ENCODE data around the gene STAC3. TPM values are rescaled to one million over a fixed set of nuclear protein-coding genes. Genes with fewer than 3 reads are reported as not detected.

The STAC3 gene
- total RNA-seq, 1 experiment from 2014 or later = 3.3 TPM

DNA sequence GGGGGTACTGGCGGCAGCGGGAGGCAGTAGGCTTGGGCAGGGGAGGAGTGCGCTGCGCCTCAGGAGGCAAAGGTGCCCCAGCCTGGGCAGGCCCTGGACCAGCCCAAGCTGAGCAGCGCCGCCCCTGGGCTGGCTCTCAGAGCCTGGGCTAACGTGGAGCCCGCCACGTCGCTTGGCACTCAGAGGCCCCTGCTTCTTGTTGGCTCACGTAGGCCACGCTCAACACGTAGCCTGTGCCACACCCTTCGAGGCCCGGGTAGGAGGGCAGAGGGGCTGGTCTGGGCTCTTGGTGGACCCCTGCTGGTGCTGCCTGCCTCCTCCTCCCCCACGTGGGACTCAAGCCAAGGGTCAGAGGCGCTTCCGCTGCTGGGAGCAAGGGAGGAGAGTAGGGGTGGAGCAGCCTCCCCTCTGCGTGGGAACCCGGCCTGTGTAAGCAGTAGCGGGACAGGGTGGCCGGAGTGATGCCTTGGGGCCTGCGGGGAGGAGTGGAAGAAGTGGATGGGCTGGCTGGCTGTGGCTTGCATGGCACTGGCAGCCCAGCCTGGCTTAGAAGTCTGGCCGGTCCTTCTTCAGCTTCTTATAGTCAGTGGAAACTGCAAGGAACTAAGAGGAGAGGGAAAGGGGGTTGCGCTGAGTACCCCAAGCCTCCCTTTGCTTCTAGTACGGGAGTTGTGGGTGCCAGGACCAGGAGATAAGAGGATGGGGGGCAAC, 15.8 kb downstream of the STAC3 start (continued):
- TF ChIP-seq STAT6 (CRISPR knock-in tag; conservative IDR thresholded peaks at IDR 0.05; ENCODE audit: low read depth) = no peak
- no peak for TF ChIP-seq CDX4 (CRISPR knock-in tag; IDR thresholded peaks at IDR 0.05; ENCODE audit: borderline replicate concordance)
- TF ChIP-seq, protein P1, sequence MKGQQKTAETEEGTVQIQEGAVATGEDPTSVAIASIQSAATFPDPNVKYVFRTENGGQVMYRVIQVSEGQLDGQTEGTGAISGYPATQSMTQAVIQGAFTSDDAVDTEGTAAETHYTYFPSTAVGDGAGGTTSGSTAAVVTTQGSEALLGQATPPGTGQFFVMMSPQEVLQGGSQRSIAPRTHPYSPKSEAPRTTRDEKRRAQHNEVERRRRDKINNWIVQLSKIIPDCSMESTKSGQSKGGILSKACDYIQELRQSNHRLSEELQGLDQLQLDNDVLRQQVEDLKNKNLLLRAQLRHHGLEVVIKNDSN (CRISPR knock-in tag; IDR thresholded peaks at IDR 0.05) = peak; percentile 46; the same call in 1 of the 2 replicates
- no peak for TF ChIP-seq NR2C2 (CRISPR knock-in tag; IDR thresholded peaks at IDR 0.05)
- 0 out of 2 replicates have a peak, but pooled peaks have one; percentile 21 for TF ChIP-seq ZBTB43 (CRISPR knock-in tag; IDR thresholded peaks at IDR 0.05)
- no peak for TF ChIP-seq CREM (CRISPR knock-in tag; IDR thresholded peaks at IDR 0.05)
- no peak for TF ChIP-seq FOXP4 (CRISPR knock-in tag; IDR thresholded peaks at IDR 0.05)
- TF ChIP-seq NR1H2 (CRISPR knock-in tag; IDR thresholded peaks at IDR 0.05) = no peak
- TF ChIP-seq ZNF232 (CRISPR knock-in tag; IDR thresholded peaks at IDR 0.05) = no peak
- TF ChIP-seq E2F1 (CRISPR knock-in tag; IDR thresholded peaks at IDR 0.05) = no peak
- peak; percentile 83 for TF ChIP-seq ZNF416 (CRISPR knock-in tag; IDR thresholded peaks at IDR 0.05)
- no peak for TF ChIP-seq GTF2I (CRISPR knock-in tag; conservative IDR thresholded peaks at IDR 0.05)
- no peak for TF ChIP-seq ELF4 (CRISPR knock-in tag; IDR thresholded peaks at IDR 0.05; ENCODE audit: low read depth)
- TF ChIP-seq PREB (CRISPR knock-in tag; IDR thresholded peaks at IDR 0.05; ENCODE audit: borderline replicate concordance) = no peak
- TF ChIP-seq KAT7 (CRISPR knock-in tag; IDR thresholded peaks at IDR 0.05; ENCODE audit: borderline replicate concordance) = no peak
- TF ChIP-seq ZBTB21 (CRISPR knock-in tag; IDR thresholded peaks at IDR 0.05; ENCODE audit: borderline replicate concordance) = no peak
- TF ChIP-seq ZNF512 (CRISPR knock-in tag; IDR thresholded peaks at IDR 0.05; ENCODE audit: borderline replicate concordance) = no peak
- TF ChIP-seq, protein P2, sequence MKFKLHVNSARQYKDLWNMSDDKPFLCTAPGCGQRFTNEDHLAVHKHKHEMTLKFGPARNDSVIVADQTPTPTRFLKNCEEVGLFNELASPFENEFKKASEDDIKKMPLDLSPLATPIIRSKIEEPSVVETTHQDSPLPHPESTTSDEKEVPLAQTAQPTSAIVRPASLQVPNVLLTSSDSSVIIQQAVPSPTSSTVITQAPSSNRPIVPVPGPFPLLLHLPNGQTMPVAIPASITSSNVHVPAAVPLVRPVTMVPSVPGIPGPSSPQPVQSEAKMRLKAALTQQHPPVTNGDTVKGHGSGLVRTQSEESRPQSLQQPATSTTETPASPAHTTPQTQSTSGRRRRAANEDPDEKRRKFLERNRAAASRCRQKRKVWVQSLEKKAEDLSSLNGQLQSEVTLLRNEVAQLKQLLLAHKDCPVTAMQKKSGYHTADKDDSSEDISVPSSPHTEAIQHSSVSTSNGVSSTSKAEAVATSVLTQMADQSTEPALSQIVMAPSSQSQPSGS (CRISPR knock-in tag; IDR thresholded peaks at IDR 0.05; ENCODE audit: borderline replicate concordance, low read depth) = no peak
- TF ChIP-seq SMAD4 (CRISPR knock-in tag; IDR thresholded peaks at IDR 0.05) = no peak
- no peak for TF ChIP-seq ZNF219 (CRISPR knock-in tag; IDR thresholded peaks at IDR 0.05; ENCODE audit: borderline replicate concordance)
- no peak for TF ChIP-seq JUN (CRISPR knock-in tag; IDR thresholded peaks at IDR 0.05)
- TF ChIP-seq SMAD3 (CRISPR knock-in tag; IDR thresholded peaks at IDR 0.05; ENCODE audit: borderline replicate concordance) = no peak
- TF ChIP-seq, protein P3, sequence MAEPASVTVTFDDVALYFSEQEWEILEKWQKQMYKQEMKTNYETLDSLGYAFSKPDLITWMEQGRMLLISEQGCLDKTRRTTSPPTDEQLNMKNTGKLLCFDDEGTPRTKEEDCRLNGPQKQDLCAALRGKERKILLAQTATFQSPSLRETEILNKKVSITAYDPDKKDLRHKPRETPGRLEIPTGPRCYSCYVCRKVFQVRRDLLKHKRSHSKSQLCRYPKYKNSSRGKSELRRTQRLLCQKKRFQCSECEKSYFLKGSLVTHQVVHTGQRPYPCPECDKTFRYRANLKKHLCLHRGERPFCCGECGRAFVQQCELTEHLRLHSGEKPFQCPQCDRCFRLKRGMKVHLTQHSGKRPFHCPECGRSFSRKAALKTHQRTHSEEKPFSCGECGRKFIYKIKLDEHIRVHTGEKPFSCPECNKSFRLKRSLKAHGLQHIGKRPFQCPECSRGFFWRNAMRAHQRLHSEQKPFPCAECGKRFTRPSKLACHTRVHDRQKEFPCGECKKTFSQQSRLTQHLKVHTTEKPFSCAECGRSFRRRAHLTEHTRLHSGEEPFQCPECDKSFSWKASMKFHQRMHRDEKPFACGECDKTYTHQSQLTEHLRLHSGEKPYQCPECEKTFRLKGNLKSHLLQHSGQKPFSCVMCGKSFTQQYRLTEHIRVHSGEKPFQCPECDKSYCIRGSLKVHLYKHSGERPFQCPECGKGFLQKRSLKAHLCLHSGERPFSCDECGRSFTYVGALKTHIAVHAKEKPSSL (CRISPR knock-in tag; conservative IDR thresholded peaks at IDR 0.05) = no peak; the same call in 1 of the 2 replicates
